Liver (tissue), 3 donors: ENCODE results near the gene LAMA5.

Experiments used
- EGR1 ChIP-seq, 2 donors: IDR thresholded peaks; 2 replicates each; pipeline ENCODE4 v1.6.1; 2016 to 2018; ENCODE audit warnings: antibody characterized with exemption in 2 of 2, low read depth in 2 of 2
- GABPA ChIP-seq, 2 donors: IDR thresholded peaks in 1 of 2; conservative IDR thresholded peaks in 1 of 2; 2 replicates each; pipeline ENCODE4 v1.6.1; 2016; ENCODE audit warnings: antibody characterized with exemption in 2 of 2, mild to moderate bottlenecking in 1 of 2, moderate library complexity in 1 of 2
- HNF4A ChIP-seq, 2 donors: conservative IDR thresholded peaks; 2 replicates each; pipeline ENCODE4 v1.6.1; 2016; ENCODE audit warnings: antibody characterized with exemption in 2 of 2, mild to moderate bottlenecking in 2 of 2
- JUND ChIP-seq, 2 donors: IDR thresholded peaks; 2 replicates each; pipeline ENCODE4 v1.6.1; 2016; ENCODE audit warnings: antibody characterized with exemption in 2 of 2
- NR2F2 ChIP-seq: IDR thresholded peaks from 2 replicates; pipeline ENCODE4 v1.6.1; 2016; ENCODE audit warnings: antibody characterized with exemption
- RAD21 ChIP-seq, 2 donors: IDR thresholded peaks; 2 replicates each; pipeline ENCODE4 v1.6.1; 2016; ENCODE audit warnings: antibody characterized with exemption in 2 of 2, mild to moderate bottlenecking in 2 of 2
- SP1 ChIP-seq: IDR thresholded peaks from 2 replicates; pipeline ENCODE4 v1.6.1; 2018; ENCODE audit warnings: antibody characterized with exemption, mild to moderate bottlenecking
- TAF1 ChIP-seq: conservative IDR thresholded peaks from 2 replicates; pipeline ENCODE4 v1.6.1; 2016; ENCODE audit warnings: antibody characterized with exemption, mild to moderate bottlenecking
- YY1 ChIP-seq: IDR thresholded peaks from 2 replicates; pipeline ENCODE4 v1.6.1; 2016; ENCODE audit warnings: antibody characterized with exemption, mild to moderate bottlenecking
- TF ChIP-seq, protein P1 (sequence below): fragments of 150-350 bp; IDR thresholded peaks from 2 replicates; pipeline ENCODE4 v1.5.1; 2017; ENCODE audit warnings: improper control_type of control experiment, low read depth, low read length; ENCODE audit not compliant: missing input control
- TF ChIP-seq, protein P2 (sequence below): IDR thresholded peaks from 2 replicates; pipeline ENCODE4 v1.6.1; 2016; ENCODE audit warnings: antibody characterized with exemption
- TF ChIP-seq, protein P3 (sequence below): IDR thresholded peaks from 2 replicates; pipeline ENCODE4 v1.6.1; 2016; ENCODE audit warnings: antibody characterized with exemption
- TF ChIP-seq, protein P4 (sequence below): IDR thresholded peaks from 2 replicates; pipeline ENCODE4 v1.6.1; 2016; ENCODE audit warnings: antibody characterized with exemption
- TF ChIP-seq, protein P5 (sequence below): IDR thresholded peaks from 2 replicates; pipeline ENCODE4 v1.6.1; 2016; ENCODE audit warnings: antibody characterized with exemption, mild to moderate bottlenecking
- donor health status: healthy.
- donor health status: healthy.

DNA sequence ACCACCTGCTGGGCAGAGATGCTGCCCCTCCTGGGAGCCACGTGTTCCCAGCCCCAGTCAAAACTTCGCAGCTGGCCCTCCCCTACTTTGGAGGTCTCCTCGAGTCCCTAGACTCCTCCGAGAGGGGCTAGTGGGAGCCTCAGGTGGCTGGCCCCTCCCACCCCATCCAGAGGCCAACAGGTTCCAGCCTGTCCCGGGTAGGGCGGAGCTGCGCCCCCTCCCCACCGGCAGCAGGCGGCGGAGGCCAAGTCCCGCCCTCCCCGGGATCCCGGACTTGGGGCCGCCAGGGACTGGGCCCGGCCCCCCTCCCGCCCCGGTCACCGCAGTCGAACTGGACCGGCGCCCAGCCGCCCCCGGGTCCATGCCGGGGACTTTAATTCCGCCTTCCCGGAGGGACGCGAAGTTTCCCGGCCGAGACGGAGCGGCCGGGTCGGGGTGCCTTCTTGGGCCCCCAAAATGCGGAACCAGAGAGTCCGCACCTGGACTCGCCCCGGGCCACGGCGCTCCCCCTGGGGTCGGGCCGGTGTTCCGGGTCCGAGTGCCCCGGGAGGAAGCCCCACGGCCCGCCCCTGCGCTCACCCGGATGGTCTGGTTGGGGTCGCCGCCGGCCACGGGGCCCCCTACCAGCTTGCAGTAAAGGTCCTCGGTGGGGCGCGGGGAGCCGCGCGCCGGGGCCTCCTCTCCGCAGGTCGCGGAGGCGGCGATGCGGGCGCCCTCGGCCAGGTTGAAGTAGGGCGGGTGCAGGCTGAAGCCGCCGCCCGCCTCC, 559 bp downstream of the LAMA5 start:
- TF ChIP-seq, protein P1, sequence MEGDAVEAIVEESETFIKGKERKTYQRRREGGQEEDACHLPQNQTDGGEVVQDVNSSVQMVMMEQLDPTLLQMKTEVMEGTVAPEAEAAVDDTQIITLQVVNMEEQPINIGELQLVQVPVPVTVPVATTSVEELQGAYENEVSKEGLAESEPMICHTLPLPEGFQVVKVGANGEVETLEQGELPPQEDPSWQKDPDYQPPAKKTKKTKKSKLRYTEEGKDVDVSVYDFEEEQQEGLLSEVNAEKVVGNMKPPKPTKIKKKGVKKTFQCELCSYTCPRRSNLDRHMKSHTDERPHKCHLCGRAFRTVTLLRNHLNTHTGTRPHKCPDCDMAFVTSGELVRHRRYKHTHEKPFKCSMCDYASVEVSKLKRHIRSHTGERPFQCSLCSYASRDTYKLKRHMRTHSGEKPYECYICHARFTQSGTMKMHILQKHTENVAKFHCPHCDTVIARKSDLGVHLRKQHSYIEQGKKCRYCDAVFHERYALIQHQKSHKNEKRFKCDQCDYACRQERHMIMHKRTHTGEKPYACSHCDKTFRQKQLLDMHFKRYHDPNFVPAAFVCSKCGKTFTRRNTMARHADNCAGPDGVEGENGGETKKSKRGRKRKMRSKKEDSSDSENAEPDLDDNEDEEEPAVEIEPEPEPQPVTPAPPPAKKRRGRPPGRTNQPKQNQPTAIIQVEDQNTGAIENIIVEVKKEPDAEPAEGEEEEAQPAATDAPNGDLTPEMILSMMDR: no peak
- no peak for TF ChIP-seq JUND (IDR thresholded peaks at IDR 0.05)
- TF ChIP-seq RAD21 (IDR thresholded peaks at IDR 0.05): no peak
- TF ChIP-seq, protein P2, sequence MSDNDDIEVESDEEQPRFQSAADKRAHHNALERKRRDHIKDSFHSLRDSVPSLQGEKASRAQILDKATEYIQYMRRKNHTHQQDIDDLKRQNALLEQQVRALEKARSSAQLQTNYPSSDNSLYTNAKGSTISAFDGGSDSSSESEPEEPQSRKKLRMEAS: no peak
- no peak for TF ChIP-seq YY1
- no peak for TF ChIP-seq GABPA (IDR thresholded peaks at IDR 0.05 in 1 of 2, conservative IDR thresholded peaks at IDR 0.05 in 1 of 2)
- TF ChIP-seq, protein P3, sequence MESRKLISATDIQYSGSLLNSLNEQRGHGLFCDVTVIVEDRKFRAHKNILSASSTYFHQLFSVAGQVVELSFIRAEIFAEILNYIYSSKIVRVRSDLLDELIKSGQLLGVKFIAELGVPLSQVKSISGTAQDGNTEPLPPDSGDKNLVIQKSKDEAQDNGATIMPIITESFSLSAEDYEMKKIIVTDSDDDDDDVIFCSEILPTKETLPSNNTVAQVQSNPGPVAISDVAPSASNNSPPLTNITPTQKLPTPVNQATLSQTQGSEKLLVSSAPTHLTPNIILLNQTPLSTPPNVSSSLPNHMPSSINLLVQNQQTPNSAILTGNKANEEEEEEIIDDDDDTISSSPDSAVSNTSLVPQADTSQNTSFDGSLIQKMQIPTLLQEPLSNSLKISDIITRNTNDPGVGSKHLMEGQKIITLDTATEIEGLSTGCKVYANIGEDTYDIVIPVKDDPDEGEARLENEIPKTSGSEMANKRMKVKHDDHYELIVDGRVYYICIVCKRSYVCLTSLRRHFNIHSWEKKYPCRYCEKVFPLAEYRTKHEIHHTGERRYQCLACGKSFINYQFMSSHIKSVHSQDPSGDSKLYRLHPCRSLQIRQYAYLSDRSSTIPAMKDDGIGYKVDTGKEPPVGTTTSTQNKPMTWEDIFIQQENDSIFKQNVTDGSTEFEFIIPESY: no peak
- TF ChIP-seq, protein P4, sequence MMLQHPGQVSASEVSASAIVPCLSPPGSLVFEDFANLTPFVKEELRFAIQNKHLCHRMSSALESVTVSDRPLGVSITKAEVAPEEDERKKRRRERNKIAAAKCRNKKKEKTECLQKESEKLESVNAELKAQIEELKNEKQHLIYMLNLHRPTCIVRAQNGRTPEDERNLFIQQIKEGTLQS: no peak
- no peak for TF ChIP-seq TAF1
- TF ChIP-seq, protein P5, sequence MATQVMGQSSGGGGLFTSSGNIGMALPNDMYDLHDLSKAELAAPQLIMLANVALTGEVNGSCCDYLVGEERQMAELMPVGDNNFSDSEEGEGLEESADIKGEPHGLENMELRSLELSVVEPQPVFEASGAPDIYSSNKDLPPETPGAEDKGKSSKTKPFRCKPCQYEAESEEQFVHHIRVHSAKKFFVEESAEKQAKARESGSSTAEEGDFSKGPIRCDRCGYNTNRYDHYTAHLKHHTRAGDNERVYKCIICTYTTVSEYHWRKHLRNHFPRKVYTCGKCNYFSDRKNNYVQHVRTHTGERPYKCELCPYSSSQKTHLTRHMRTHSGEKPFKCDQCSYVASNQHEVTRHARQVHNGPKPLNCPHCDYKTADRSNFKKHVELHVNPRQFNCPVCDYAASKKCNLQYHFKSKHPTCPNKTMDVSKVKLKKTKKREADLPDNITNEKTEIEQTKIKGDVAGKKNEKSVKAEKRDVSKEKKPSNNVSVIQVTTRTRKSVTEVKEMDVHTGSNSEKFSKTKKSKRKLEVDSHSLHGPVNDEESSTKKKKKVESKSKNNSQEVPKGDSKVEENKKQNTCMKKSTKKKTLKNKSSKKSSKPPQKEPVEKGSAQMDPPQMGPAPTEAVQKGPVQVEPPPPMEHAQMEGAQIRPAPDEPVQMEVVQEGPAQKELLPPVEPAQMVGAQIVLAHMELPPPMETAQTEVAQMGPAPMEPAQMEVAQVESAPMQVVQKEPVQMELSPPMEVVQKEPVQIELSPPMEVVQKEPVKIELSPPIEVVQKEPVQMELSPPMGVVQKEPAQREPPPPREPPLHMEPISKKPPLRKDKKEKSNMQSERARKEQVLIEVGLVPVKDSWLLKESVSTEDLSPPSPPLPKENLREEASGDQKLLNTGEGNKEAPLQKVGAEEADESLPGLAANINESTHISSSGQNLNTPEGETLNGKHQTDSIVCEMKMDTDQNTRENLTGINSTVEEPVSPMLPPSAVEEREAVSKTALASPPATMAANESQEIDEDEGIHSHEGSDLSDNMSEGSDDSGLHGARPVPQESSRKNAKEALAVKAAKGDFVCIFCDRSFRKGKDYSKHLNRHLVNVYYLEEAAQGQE: no peak
- TF ChIP-seq NR2F2: no peak
- TF ChIP-seq HNF4A (conservative IDR thresholded peaks at IDR 0.05): peak; percentile 41 to 47
- no peak for TF ChIP-seq EGR1 (IDR thresholded peaks at IDR 0.05; ENCODE audit: low read depth in 2 of 2)
- TF ChIP-seq SP1: no peak
